NK-92 (cell line): ENCODE data around the gene KIF5A.
"Not testable (repeated sequence)": the region's sequence is repeated elsewhere in the genome, so short reads cannot be mapped to it uniquely, and the experiment has no call there.

ENCODE experiments used
- DNase-seq: peaks from one replicate; lab custom pipeline; 2025; ENCODE audit not compliant: unreplicated experiment; lab: John Stamatoyannopoulos, UW

KIF5A gene

DNA sequence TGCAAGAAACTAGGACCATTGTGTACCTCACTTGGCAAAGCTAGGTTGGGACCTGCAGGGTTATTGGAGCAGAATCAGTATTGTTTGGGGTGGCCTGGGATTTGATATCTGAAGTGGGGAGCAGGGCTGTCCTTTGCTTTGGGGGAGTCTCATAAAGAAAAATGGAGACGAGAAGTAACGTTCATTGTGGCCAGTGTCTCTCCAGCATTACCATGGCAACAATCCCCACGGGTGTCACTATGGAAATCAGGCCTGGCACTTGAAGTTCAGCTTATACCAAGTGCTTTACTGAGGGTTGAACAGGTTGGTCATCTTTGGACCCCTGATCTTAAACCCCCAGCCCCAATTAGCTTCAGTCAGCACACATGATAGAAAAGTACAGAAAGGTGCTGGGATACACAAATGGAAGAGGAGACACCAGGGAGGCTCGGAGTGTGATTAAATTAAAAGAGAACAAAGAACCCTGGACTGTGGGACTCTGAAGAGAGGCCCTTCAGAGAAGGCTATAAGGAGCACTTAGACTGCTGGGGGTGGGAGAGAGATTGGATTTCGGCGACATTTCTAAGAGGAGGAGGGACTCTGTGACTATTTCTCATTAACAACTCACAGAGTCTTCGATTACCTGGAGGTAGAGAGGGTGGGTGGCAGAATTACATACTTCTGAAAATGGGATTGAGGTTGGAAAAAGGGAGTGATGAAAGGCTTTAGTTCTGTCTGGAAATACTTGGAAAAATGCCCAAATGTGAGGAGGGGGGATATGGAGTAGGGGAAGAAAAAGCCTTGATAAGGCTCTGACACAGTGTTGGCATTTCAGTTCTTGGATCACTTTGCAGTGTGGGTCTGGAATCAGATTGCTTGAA lies 3.7 kb downstream of the KIF5A start:
- DNase-seq: no peak

DNA sequence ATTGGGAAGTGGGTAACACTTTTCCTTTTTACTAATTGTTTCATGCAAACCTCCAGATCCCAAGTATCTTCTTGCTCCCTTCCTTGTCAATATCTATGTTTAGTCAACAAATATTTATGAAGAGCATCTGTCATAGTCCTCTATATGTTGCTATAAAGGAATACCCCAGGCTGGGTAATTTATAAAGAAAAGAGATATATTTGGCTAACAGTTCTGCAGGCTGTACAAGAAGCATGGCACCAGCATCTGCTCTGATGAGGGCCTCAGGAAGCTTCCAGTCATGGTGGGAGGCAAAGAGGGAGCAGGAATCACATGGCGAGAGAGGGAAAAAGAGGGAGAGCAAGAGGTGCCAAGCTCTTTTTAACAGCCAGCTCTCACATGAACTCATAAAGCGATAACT lies 4.6 kb downstream of the KIF5A start:
- no peak for DNase-seq

DNA sequence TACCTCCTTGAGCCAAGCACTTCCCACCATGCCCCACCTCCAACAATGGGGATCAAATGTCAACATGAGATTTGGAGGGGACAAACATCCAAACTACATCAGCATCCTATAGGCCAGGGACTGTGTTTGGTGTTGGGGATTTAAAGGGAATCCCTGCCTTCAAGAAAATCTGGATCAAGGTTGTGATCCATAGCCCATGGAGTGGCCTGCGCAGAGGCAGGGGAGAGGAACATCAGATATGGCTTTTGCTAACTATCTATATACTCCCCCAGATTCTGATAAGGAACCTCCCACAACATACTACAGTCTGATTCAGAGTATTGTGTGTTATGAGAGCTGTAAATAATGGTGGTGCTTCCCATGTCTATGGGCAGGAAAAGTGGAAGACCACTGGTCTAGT lies 5.1 kb downstream of the KIF5A start:
- no peak for DNase-seq

DNA sequence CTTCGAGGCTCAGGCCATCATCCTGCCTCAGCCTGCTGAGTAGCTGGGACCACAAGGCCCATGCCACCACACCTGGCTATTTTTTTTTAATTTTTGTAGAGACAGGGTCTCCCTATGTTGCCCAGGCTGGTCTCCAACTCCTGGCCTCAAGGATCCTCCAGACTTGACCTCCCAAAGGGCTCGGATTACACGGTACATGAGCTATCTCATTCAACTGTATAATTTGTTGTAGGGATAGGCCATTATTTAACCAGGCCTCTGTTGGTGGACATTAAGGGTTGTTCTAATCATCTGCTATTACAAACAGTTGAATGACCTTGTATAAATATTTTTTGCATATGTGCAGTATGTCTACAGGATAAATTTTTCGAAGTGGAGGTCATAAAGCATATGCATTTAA lies 9.0 kb downstream of the KIF5A start:
- DNase-seq: no peak

DNA sequence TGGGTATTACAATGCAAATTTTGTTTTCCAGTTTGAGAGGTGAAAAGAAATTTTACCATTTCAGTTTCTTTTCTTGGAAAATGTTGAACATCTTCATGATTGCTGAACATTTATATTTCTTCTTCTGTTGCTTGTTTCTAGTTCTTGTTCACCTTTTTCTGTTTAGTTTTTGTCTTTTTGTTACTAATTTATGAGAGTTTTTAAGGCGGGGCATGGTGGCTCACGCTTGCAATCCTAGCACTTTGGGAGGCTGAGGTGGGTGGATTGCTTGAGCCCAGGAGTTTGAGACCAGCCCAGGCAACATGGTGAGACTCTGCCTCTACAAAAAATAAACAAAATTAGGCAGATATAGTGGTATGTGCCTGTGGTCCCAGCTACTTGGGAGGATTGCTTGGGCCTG lies 10.7 kb downstream of the KIF5A start:
- DNase-seq: no peak

DNA sequence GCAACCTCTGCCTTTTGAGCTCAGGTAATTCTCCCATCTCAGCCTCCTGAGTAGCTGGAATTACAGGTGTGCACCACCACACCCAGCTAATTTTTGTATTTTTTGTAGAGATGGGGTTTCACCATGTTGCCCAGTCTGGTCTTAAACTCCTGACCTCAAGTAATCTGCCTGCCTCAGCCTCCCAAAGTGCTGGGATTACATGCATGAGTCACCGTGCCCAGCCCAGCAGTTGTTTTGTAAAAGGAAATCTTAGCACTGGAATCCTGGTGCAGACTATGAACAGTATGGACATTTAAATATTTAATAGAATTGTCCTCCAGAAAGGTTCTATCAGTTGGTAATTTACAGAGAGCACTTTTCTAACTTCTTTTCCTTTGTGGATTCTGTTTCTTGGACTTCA lies 11.3 kb downstream of the KIF5A start:
- not testable (repeated sequence) for DNase-seq

DNA sequence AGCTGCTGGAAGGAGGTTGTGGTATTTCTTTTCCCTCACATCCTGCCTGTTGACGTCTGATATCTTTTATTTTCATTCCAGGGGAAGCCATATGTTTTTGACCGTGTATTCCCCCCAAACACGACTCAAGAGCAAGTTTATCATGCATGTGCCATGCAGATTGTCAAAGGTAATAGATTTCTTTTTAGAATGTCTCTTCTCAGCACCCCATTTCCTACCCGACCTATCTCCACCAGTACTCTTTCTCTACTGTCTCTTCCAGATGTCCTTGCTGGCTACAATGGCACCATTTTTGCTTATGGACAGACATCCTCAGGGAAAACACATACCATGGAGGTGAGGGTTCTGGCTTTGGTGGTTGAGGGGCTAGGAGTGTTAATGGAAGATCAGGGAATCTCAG lies 13.5 kb downstream of the KIF5A start:
- no peak for DNase-seq

DNA sequence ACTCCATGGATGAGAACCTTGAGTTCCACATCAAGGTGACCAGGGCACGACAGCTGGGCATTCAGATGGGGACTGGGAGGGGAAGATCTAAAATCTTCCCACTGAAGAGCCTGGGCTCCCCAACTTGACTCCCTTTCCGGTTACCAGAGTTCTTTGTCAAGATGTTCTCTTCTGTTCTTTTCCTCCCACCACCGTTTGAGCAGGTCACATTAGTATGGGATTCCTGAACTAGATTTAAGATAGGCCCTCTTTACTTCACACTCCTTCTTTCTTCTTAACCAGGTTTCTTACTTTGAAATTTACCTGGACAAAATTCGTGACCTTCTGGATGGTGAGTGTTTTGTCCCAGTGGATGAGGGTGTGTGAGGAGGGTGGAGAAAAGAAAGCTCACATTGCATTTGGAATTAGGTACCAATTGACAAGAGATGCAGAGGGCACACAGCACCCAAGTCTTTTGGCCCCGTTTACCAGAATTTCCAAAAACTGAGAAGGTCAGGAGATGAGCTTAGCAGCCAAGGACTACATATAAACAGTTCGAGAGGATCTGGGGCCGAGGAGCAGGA lies 14.4 kb downstream of the KIF5A start:
- DNase-seq: no peak

DNA sequence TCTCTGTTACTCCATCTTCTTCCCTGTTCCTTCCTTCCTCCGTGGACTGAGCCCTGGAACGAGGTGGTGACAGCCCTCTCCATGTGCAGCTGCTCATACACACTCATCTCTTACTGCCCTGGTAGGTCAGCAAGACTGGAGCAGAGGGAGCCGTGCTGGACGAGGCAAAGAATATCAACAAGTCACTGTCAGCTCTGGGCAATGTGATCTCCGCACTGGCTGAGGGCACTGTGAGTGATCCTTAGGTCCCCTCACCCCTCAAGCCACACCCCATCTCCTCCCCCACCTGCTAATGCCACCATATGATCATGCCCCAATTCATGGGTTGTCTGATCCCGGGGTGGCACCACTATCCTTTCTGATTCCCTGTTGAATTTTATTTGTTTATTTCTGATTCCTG lies 19.0 kb downstream of the KIF5A start:
- DNase-seq: no peak

DNA sequence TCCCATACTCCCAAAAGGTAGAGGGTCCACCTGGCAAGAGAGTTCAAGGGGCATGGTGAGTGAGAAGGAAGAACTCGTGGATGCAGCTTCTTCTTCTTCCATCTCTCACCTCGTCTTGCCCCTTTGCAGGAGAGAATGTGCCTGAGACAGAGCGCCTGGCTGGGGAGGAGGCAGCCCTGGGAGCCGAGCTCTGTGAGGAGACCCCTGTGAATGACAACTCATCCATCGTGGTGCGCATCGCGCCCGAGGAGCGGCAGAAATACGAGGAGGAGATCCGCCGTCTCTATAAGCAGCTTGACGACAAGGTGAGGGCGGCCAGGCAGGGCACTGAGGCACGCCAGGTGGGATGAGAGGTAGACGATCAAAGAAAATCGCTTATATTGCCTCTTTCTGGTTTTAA lies 20.0 kb downstream of the KIF5A start:
- no peak for DNase-seq

DNA sequence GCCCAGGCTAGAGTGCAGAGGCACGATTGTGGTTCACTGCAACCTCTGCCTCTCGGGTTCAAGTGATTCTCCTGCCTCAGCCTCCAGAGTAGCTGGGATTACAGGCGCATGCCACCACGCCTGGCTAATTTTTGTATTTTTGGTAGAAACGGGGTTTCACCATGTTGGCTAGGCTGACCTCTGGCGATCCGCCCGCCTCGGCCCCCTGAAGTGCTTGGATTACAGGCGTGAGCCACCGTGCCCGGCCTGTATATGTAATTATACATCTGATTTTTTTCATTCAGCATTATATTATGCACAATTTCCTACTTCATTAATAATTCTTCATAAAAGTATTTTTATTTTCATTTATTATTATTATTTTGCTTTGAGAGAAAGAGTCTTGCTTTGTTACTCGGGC lies 20.6 kb downstream of the KIF5A start:
- DNase-seq: not testable (repeated sequence)

DNA sequence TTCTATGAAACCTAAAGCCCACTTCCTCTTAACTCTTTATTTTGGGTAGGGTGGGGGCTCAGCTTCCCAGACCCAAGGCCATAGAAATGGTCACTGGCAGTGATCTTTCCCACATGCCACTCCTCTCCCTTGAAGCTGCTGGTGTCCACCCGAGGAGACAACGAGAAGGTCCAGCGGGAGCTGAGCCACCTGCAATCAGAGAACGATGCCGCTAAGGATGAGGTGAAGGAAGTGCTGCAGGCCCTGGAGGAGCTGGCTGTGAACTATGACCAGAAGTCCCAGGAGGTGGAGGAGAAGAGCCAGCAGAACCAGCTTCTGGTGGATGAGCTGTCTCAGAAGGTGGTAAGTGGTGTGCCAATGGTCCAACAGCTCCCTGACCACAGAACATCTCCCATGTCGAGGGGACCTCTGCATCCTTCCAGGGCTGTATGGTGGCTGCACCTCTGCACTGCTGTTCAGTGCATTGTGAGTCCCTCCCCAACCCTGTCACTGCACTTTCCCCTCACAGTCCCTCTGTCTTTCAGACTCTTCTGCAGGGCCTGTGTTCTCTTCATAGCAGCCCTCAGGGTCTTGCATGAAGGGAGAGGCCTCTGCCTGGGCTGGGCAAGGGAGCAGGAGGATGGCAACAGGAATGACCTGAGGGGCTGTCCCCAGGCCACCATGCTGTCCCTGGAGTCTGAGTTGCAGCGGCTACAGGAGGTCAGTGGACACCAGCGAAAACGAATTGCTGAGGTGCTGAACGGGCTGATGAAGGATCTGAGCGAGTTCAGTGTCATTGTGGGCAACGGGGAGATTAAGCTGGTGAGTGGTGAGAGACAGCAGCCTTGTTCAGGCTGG lies 22.3 kb downstream of the KIF5A start:
- DNase-seq: no peak

DNA sequence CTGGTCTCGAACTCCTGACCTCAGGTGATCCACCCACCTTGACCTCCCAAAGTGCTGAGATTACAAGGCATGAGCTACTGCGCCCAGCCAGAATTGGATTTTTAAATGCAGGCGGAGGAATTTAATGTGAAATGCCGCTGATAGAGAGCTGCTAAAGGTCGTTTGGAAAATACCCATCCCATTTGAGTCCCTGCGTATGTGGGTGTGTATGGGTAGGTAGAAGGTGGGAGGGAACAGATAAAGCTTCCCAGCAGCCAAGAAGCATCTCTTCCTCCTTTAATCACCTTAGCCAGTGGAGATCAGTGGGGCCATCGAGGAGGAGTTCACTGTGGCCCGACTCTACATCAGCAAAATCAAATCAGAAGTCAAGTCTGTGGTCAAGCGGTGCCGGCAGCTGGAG lies 25.0 kb downstream of the KIF5A start:
- DNase-seq: no peak

DNA sequence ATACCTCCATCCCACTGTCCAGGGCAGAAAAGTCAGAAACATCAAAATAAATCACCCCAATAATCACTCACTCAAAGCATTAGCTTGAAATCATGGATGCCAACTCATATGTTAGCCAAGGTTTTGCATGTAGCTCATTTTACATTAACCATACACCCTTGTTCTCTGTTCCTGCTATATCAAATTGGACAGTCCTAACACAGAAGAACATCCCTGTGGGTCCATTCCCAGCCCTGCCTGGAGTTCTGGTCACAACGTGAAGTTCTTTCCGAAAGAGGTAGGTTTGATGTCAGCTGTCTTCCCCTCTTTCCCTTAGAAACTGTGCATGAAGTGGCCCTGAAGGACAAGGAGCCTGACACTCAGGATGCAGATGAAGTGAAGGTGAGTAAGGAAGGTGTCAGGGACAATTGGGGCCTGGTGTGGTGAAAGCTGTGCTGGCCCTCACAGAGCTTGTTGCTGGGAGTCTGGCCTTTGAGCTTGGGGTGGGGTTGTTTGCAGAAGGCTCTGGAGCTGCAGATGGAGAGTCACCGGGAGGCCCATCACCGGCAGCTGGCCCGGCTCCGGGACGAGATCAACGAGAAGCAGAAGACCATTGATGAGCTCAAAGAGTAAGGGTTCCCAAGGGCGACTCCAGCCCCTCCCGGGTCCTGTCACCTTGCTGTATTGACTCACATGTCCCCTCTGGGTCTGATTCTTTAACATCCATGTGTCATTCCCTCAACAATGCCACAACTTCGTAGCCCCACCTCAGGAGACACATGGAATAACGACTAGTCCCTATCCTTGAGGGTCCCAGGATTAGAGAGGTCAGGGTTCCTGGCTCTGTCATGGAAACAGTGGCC lies 26.1 kb downstream of the KIF5A start:
- DNase-seq: no peak

DNA sequence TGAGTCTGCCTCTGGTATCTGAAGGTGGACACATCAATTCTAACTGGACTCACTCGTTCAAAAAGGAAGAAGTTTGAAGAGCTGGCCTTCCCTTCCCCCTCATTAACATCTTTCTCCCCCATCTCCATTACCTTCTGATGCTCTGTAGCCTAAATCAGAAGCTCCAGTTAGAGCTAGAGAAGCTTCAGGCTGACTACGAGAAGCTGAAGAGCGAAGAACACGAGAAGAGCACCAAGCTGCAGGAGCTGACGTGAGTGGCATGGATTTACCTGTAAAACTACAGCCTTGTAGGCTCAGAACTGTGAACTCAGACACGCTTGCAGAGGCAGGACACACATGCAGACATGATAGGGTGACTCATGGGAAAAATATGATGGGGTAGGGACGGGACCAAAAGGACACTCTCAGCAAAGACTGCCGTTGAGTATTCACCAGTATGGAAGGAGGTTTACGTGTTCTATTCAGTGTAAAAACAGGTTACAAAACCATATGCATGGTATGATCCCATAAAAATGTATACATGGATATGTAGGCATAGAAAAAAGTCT lies 26.8 kb downstream of the KIF5A start:
- DNase-seq: no peak

DNA sequence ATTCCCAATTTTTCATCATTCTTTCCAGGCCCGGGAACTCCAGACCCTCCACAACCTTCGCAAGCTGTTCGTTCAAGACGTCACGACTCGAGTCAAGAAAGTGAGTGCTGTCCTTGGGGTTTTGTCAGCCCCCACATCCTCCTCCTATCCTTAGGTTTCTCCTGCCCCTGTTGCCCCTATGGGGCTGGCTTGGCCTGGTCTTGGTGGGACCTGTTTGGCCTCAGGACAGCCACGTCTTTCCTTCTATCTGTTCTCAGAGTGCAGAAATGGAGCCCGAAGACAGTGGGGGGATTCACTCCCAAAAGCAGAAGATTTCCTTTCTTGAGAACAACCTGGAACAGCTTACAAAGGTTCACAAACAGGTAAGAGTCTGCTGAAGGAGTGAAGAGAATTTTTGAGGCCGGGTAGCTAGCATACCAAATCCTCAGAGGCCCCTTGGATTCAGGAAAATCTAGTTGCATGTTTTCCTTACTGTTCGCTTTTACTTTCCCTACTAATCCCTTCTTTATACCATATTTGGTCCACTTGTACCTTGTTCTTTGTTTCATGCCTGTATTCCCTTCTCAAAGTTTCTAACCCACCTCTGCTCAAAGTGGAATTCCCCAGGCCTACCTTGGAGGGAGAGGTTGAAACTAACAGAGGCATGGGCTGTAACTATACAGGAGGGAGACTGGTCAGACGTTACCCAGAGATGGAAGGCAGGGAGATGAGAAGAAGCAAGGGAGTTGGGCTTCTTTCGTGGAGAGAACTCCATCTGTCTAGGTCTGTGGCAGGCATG lies 28.3 kb downstream of the KIF5A start:
- no peak for DNase-seq

DNA sequence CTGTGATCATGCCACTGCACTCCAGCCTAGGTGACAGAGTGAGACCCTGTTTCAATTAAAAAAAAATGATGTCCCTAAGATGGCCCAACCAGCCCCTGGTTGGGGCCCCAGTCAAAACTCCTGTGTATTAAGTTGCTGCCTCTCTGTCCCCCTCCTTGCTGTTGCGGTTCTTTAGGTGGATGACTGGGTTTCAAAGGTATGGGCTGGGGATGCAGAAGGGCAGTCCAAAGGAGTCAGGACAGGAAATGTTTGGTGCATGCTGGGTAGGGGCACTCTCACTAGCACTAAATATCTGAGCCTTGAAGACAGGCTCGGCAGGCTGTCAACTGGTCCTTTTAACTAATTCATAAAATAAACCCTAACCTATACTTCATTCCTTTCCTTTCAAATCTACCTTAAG lies 29.2 kb downstream of the KIF5A start:
- DNase-seq: no peak

DNA sequence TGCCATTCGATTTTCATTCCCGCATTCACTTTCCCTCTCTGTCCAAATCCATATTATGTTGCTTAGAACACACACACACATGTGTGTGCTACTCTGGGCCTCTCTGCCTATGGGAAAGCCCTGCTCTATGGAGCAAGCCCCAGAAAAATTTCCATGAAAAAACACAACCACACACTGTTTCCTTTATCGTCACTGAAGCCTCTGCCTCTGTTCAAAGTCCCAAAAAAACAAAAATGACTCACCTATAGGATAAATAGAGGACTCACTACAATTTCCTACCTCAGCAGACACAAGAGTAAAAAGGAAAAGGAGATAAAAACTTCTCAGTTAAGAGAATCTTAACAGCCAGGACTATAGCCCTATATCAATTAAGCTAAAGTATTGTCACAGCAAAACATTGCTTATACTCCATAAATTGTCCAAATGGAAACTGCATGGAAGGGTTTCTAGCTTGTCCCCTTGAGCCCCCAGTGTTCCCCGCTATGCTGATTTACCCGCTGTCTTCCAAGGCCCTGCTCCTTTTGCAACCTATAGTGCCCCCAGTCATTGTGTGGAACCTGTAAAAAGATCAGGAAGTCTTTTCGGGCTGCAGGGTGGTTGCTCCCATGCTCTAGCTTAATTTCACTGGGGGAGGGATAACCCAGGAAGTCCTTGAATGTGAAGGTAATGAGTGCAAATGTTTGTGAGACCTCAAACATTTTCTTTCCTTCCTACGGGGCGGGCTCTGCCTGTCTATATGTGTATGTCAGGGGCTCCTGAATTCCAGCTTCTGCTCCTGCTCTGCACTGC lies 30.0 kb downstream of the KIF5A start:
- DNase-seq: no peak

DNA sequence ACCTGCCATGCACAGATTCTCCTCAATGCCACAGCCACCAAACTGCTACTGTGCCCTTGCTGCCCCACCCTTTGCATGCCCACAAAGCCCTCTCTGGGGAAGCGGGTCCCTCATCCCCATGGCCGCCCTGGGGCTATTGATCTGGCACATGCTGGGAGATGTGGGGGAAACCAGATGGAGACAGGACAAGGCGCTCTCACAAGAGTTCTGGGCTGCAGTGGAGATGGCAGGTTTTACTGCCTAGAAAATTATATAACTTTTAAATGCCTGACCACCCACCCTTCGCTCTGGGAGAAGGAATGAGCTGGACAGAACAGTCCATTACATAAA lies 30.6 kb downstream of the KIF5A start:
- DNase-seq: no peak
